ENCODE data around the gene GARIN5A. TPM values are rescaled to one million over a fixed set of nuclear protein-coding genes. Genes with fewer than 3 reads are reported as not detected.

The GARIN5A gene
- total RNA-seq, 1 experiment from 2014 or later = 2.0 TPM

DNA sequence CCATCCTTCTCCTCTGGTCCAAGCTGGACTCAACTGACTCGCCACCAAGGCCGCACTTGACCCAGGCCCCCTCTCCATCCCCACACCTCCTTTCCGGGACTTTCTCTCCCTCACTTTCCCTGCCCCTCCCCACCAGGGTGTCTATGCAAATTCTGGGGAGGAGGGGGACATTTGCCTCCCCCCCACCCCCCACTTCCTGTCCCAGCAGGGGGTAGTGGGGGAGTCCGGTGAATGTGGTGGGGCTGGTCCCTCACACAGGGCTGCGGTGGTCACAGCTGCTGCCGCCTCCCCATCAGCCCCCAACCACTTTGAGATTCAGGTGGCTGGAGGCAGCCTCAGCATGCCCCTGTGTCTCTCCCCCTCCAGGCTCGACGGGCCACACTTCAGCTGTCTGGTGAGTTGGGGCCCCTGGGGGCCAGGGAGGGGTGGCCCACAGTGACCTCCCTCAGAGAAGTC lies 57.0 kb downstream of the GARIN5A start:
- POLR2A ChIA-PET = no interaction called here
- CTCF ChIA-PET = no interaction called here
- Histone ChIP-seq H3K27me3 (ENCODE audit: control insufficient read depth, insufficient read depth, low read length) (no peaks in the 10 kb centered on the region), H3K36me3 (ENCODE audit: control insufficient read depth, insufficient read depth, low read length) (no peaks in the 10 kb centered on the region), H3K27ac (ENCODE audit: low read length) (no peak overlapping the region), H3K4me1 (ENCODE audit: control insufficient read depth, insufficient read depth, low read length) (no peaks in the 10 kb centered on the region), H3K9me3 (ENCODE audit: control insufficient read depth, insufficient read depth, low read depth, low read length) (no peaks in the 10 kb centered on the region), H3K4me3 (ENCODE audit: low read depth in 2 of 2, low read length in 2 of 2) (no peak overlapping the region)
- in situ Hi-C loops (cut with HindIII; ENCODE audit: low pct_unique_long_range_greater_than_20kb, low sequenced_read_pairs) (no loop called here), intact Hi-C loops (cut with micrococcal nuclease; ENCODE audit: unreplicated experiment) (no loop called here)
- no TSS peak for BruUV-seq (replicated peaks)
- TF ChIP-seq SIN3A (IDR thresholded peaks at IDR 0.05; ENCODE audit: borderline replicate concordance, insufficient read depth, low read depth, low read length) (no peak), POLR2AphosphoS5 (IDR thresholded peaks at IDR 0.05; ENCODE audit: low read depth, low read length) (no peak), TCF7L2 (IDR thresholded peaks at IDR 0.05; ENCODE audit: low read depth, low read length) (no peak)
- TF ChIP-seq, protein P1, sequence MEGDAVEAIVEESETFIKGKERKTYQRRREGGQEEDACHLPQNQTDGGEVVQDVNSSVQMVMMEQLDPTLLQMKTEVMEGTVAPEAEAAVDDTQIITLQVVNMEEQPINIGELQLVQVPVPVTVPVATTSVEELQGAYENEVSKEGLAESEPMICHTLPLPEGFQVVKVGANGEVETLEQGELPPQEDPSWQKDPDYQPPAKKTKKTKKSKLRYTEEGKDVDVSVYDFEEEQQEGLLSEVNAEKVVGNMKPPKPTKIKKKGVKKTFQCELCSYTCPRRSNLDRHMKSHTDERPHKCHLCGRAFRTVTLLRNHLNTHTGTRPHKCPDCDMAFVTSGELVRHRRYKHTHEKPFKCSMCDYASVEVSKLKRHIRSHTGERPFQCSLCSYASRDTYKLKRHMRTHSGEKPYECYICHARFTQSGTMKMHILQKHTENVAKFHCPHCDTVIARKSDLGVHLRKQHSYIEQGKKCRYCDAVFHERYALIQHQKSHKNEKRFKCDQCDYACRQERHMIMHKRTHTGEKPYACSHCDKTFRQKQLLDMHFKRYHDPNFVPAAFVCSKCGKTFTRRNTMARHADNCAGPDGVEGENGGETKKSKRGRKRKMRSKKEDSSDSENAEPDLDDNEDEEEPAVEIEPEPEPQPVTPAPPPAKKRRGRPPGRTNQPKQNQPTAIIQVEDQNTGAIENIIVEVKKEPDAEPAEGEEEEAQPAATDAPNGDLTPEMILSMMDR (IDR thresholded peaks at IDR 0.05) = no peak
- TF ChIP-seq, protein P2, sequence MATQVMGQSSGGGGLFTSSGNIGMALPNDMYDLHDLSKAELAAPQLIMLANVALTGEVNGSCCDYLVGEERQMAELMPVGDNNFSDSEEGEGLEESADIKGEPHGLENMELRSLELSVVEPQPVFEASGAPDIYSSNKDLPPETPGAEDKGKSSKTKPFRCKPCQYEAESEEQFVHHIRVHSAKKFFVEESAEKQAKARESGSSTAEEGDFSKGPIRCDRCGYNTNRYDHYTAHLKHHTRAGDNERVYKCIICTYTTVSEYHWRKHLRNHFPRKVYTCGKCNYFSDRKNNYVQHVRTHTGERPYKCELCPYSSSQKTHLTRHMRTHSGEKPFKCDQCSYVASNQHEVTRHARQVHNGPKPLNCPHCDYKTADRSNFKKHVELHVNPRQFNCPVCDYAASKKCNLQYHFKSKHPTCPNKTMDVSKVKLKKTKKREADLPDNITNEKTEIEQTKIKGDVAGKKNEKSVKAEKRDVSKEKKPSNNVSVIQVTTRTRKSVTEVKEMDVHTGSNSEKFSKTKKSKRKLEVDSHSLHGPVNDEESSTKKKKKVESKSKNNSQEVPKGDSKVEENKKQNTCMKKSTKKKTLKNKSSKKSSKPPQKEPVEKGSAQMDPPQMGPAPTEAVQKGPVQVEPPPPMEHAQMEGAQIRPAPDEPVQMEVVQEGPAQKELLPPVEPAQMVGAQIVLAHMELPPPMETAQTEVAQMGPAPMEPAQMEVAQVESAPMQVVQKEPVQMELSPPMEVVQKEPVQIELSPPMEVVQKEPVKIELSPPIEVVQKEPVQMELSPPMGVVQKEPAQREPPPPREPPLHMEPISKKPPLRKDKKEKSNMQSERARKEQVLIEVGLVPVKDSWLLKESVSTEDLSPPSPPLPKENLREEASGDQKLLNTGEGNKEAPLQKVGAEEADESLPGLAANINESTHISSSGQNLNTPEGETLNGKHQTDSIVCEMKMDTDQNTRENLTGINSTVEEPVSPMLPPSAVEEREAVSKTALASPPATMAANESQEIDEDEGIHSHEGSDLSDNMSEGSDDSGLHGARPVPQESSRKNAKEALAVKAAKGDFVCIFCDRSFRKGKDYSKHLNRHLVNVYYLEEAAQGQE (IDR thresholded peaks at IDR 0.05; ENCODE audit: insufficient read depth in 1 of 2, low read depth in 2 of 2, low read length in 1 of 2) = no peak
- ATAC-seq (no peak), DNase-seq (ENCODE audit: low read depth, low spot score) (no peak)

DNA sequence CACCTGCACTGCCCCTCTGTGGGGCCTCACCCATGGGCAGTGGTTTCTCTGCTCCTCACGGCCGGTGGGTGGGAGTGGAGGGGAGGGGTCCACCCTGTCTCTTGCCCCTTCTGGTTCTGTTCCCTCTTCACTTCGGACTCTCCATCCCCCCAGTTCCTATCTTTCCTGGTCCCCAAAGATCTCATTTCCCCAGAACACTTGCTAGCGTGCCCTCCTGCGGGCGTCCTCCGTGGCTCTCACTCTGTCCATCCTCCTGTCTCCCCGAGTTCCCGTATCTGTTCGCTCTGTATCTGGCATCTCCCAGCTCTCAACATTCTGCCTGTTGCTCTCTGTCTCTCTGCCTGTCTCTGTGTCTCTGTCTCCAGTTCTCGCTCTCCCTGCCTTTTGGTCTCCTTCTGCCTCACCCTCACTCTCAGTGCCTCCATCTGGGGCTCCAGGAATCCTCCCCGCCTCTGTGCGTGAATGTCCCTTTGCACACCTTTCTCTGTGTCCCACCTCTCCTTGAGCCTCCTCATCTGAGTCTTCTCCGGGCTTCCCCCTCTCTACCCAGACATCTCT lies 57.5 kb downstream of the GARIN5A start:
- no peak for ATAC-seq
- Histone ChIP-seq H3K4me1 (ENCODE audit: control insufficient read depth, insufficient read depth, low read length) (no peaks in the 10 kb centered on the region), H3K4me3 (ENCODE audit: low read depth in 2 of 2, low read length in 2 of 2) (no peak overlapping the region), H3K27ac (ENCODE audit: low read length) (no peak overlapping the region), H3K27me3 (ENCODE audit: control insufficient read depth, insufficient read depth, low read length) (no peaks in the 10 kb centered on the region), H3K36me3 (ENCODE audit: control insufficient read depth, insufficient read depth, low read length) (no peaks in the 10 kb centered on the region), H3K9me3 (ENCODE audit: control insufficient read depth, insufficient read depth, low read depth, low read length) (no peaks in the 10 kb centered on the region)
- in situ Hi-C loops (cut with HindIII; ENCODE audit: low pct_unique_long_range_greater_than_20kb, low sequenced_read_pairs) = no loop called here
- TF ChIP-seq SIN3A (IDR thresholded peaks at IDR 0.05; ENCODE audit: borderline replicate concordance, insufficient read depth, low read depth, low read length) (no peak), TCF7L2 (IDR thresholded peaks at IDR 0.05; ENCODE audit: low read depth, low read length) (no peak), POLR2AphosphoS5 (IDR thresholded peaks at IDR 0.05; ENCODE audit: low read depth, low read length) (no peak)
- TF ChIP-seq, protein P2 (IDR thresholded peaks at IDR 0.05; ENCODE audit: insufficient read depth in 1 of 2, low read depth in 2 of 2, low read length in 1 of 2) = no peak
- TF ChIP-seq, protein P1 (IDR thresholded peaks at IDR 0.05) = no peak
- intact Hi-C loops (cut with micrococcal nuclease; ENCODE audit: unreplicated experiment) = no loop called here
- ChIA-PET CTCF (no interaction called here), POLR2A (no interaction called here)
- no peak for DNase-seq (ENCODE audit: low read depth, low spot score)
- BruUV-seq (replicated peaks) = no TSS peak

All from Panc1 (cell line).